ENCODE data around the gene MKNK2.

- TF ChIP-seq, protein P1, sequence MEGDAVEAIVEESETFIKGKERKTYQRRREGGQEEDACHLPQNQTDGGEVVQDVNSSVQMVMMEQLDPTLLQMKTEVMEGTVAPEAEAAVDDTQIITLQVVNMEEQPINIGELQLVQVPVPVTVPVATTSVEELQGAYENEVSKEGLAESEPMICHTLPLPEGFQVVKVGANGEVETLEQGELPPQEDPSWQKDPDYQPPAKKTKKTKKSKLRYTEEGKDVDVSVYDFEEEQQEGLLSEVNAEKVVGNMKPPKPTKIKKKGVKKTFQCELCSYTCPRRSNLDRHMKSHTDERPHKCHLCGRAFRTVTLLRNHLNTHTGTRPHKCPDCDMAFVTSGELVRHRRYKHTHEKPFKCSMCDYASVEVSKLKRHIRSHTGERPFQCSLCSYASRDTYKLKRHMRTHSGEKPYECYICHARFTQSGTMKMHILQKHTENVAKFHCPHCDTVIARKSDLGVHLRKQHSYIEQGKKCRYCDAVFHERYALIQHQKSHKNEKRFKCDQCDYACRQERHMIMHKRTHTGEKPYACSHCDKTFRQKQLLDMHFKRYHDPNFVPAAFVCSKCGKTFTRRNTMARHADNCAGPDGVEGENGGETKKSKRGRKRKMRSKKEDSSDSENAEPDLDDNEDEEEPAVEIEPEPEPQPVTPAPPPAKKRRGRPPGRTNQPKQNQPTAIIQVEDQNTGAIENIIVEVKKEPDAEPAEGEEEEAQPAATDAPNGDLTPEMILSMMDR (IDR thresholded peaks at IDR 0.05): no peak
- no peak for TF ChIP-seq POLR2A (IDR thresholded peaks at IDR 0.05)
These were observed 7.8 kb upstream of the MKNK2 start for GRCh38 chr19:2058570-2059421.

Measured in lower leg skin (tissue), 3 donors.